Right forelimb (tissue), 1 donor: ENCODE data around the gene EML6.

ENCODE experiments used
- DNase-seq: peaks from one replicate; pipeline ENCODE4 v3.0.0-alpha.2; 2018

EML6 gene

DNA sequence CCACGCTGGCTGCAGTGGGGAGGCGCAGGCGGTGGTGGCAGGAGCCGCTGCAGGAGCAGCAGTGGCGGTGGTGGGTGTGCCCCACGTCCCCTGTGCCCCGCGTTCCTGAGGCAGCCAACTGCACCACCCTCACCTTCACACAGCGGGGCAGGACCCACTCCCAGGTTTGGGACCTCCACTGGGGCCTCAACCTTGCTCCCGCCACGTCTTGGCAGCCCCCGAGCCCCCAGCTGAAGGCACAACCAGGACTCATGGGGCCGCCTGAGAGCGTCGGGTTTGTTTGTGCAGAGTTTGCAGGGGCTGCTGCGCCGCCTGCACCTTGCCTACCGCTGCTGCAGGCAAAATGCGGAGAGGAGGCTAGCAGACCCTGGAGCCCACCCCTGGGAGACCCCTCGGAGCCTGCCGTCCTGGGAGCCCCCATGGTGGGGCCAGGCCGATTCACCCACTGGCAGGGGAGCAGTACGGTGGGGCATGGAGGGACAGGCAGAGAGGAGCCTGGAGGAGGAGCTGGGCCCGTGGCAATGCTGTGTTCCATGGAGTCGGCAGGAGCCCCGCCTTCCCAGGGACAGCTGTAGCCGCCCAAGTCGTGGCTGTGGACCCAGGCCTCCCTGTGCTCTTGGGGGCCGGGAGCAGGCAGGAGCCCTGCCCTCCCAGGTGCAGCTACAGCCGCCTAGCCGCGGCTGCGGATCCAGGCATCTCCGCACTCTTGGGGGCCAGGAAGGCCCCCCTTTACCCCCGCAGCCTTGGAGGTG lies 14.7 kb upstream of the EML6 start:
- DNase-seq = peak; percentile 73

GRCh38 chr2:54709336-54709809 lies 14.1 kb upstream of the EML6 start:
- no peak for DNase-seq

DNA sequence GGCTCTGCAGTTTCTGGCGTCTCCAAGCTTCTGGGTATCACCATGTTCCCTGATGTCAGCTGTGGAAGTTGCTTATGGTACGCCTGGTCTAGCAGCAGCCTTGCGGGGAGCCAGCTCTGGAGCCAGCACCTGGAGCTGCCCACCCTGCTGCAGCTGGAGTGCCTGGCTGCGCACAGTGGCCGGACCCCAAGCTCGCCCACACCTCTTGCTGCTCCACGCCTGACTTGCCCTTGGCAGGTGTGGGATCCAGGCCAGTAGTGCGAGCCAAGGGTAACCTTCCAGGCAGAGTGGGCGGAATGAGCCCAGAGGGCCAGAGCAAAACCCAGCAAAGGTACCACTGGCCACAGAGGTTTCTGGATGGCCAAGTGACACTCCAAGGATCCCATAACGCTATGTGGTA lies 13.2 kb upstream of the EML6 start:
- no peak for DNase-seq

DNA sequence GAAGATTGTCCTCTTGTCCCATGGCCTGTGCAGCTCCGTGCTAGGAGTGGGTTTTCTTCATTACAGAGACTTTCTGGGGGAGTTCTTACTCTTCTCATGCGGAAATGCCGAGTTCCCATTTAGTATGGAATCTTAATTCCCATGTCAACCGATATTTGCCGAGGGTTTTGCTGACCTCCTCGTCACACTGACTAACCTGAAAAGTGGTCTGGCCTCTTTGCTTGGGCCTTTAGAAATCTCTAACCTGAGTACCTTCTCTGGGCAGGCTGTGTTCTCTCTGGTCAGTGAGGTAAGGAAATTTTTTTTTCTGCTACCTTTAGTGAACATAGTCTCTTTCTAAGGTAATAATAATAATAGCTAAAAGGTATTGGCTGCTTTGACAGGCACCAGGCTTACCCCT lies 10.9 kb upstream of the EML6 start:
- DNase-seq = no peak

- no peak for DNase-seq
Observed at GRCh38 chr2:54714996-54715395, 8.5 kb upstream of the EML6 start.

DNA sequence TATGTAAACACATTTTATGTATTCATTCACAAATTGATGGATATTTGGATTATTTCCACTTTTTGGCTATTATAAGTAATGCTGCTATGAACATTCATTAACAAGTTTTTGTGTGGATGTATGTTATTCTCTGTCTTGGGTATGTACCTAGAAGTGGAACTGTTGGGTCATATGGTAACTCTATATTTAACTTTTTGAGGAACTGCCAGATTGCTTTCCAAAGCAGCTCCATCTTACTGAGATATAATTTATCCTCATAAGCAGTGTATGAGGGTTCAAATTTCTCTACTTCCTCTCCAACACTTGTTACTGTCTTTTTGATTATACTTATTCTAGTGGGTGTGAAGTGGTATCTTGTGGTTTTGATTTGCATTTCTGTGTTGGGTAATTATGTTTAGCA lies 7.1 kb upstream of the EML6 start:
- DNase-seq = no peak

DNA sequence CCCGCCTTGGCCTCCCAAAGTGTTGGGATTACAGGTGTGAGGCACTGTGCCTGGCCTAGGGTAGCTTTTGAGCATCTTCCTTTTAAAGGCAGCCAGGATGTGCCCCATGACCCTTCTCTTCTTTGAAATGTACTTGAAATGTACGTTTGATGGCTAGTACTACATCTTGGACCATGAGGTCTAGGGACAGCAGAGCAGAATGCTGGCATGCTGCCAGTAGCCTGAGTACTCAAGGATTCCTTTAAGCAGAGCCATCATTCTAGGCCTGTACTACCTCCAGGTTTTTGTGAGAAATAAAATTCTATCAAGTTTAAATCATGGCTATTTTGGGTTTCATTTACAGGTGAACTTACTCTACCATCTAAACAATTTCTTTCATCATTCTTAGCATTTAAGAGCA lies 2.9 kb upstream of the EML6 start:
- DNase-seq = no peak

GRCh38 chr2:54722641-54723040 lies 821 bp upstream of the EML6 start:
- DNase-seq = no peak

GRCh38 chr2:54723996-54724559 lies 616 bp downstream of the EML6 start:
- DNase-seq = no peak

DNA sequence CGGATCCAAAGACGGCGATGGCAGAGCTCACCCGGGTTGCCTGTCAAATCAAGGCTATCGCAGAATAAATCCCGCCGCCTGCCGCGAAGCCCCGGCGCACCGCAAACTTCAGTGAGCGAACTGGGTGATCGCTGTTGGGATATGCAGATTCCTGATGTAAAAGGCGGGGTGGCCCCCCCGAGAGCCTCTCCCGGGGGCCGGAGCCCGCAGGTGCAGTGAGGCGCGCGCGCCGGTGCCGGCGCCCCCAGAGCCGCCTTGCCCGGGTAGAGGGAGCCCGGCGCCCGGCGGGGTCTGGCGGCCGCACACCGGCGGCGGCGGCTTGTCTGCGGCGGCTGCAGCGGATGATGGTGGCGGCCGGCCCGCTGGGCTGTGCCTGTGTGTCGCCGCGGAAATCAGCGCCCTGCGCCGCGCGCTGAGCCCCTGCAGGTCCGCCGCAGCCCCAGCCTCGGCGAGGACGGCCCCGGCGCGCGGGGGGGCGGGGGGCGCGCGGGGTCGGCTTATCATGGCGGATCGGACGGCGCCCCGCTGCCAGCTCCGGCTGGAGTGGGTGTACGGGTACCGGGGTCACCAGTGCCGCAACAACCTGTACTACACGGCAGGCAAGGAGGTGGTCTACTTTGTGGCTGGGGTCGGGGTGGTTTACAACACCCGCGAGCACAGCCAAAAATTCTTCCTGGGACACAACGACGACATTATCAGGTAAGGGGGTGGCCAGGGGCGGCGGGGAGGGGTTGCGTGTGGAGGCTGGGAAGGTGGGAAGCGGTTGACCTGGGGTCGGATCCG lies 1.3 kb downstream of the EML6 start:
- peak; percentile 52 for DNase-seq

- no peak for DNase-seq
Observed at GRCh38 chr2:54725343-54726099, 2.1 kb downstream of the EML6 start.

- no peak for DNase-seq
Observed at GRCh38 chr2:54726431-54726830, 3.0 kb downstream of the EML6 start.

GRCh38 chr2:54726940-54727339 lies 3.5 kb downstream of the EML6 start:
- no peak for DNase-seq

GRCh38 chr2:54728669-54729120 lies 5.2 kb downstream of the EML6 start:
- no peak for DNase-seq

DNA sequence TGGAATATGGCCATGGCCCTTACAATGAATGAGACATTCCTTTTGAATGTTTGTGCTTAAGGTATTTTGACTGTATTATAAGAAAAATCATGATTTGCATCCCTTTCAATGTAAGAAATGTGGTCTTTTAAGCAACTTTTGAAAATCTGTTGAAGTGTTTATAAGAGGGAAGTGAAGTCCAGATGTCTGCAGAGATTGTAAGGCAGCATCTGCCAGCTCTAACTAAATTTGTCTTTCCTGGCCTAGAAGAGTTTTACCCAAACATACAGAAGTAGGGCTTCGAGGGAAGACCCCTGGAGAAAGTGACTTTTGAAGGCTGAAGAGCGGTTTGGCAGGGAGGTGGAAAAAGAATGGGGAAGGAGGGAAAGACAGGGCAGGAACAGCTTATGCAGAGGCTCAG lies 12.2 kb downstream of the EML6 start:
- no peak for DNase-seq

GRCh38 chr2:54738281-54738680 lies 14.8 kb downstream of the EML6 start:
- DNase-seq = no peak

- no peak for DNase-seq
Observed at GRCh38 chr2:54740333-54740732, 16.9 kb downstream of the EML6 start.

DNA sequence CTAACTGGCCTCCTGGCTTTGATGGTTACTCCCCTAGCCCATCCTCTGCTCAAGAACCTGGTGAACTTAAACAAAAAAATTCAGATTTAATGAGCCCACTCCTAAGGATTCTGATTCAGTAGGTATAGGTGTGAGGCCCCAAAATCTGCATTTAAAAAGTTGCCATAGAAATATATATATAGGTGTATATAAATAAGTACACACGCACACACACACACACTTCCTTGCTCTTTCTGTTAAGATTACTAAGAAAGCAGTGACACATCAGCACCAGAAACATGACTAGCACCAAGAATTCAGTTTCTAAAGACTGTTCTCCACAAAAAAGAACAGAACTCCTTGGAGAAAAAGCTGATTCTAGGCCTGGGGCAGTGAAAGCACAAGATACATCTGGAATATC lies 17.8 kb downstream of the EML6 start:
- DNase-seq = no peak

DNA sequence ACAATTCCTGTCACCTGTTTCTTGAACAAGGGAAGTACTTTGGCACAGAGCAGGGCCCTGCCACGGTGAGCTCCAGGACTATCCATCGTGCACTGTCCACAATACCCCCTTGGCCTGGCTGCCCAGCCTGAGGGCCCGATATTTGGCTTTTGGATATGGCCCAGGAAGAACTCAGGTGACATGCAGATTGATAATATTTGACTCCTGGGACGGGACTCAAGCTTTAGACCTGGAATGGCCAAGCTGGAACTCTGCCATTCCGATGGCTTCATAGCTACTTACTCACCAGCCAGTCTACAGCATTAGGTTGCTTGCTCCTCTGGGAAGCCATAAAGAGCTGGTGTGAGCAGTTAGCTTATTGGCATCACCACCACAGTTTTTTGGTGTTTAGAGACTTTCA lies 26.6 kb downstream of the EML6 start:
- no peak for DNase-seq

DNA sequence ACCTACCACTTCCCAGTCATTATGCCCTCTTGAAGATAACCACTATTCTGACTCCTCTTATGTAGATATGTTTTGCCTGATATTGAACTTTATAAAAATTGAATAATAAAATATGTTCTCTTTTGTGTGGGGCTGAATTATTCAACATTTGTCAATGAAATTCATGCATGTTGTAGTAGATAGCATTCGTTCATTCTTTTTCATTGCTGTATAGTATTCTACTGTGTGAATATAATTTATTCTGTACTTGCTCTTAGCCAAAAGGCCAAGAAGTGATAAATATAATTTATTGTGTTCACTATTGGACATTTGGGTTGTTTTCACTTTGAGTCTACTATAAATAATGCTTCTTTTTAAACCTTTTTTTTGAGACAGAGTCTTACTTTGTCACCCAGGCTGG lies 29.0 kb downstream of the EML6 start:
- no peak for DNase-seq

GRCh38 chr2:54755641-54756326 lies 32.3 kb downstream of the EML6 start:
- DNase-seq = no peak

DNA sequence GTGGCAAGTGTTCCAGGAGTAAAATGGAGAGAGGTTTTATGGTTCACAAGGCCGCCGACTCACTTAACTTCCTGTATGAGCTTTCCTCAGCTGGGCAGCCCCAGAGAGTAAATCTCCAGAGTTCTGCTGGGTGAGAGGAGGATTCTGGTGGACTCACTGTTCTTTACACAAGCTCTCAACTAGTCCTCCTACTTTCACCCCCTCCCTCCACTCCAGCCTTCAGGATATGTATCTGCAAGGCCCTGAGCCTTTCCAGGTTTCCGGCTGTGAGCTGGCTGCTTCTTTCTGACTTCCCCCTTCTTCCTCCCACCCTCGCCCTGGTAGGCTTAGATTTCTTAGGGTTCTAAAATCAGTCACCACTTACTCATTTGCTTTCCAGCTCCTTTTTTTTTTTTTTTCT lies 34.0 kb downstream of the EML6 start:
- no peak for DNase-seq

- no peak for DNase-seq
Observed at GRCh38 chr2:54758951-54759350, 35.5 kb downstream of the EML6 start.
